A673 (cell line): ENCODE data around the gene MEG3. TPM values are rescaled to one million over a fixed set of nuclear protein-coding genes. Genes with fewer than 3 reads are reported as not detected.

Experiments used
- BruUV-seq: library from RNA; stranded (reverse); fragments of 400-500 nt; replicated peaks from 2 replicates; lab custom pipeline; 2021; lab: Mats Ljungman, UMichigan
- CTCF ChIA-PET: fragments of 300-600 bp; sonication (Branson Sonifier 250); formaldehyde crosslinking; loops from one replicate; lab custom pipeline; 2022; ENCODE audit warnings: antibody characterized with exemption; lab: Charles Lee
- POLR2A ChIA-PET: fragments of 300-600 bp; sonication (Branson Sonifier 250); formaldehyde crosslinking; loops from one replicate; lab custom pipeline; 2022; ENCODE audit warnings: antibody characterized with exemption; ENCODE audit not compliant: low non-redundant PET; lab: Charles Lee
- DNase-seq: peaks from one replicate; pipeline ENCODE4 v3.0.0-alpha.2; 2015; ENCODE audit warnings: low spot score
- H3K27ac ChIP-seq: fragments of 200-600 bp; sonication (generic); 2 replicates; pipeline ENCODE4 v1.5.1; 2016; ENCODE audit warnings: mixed run types, low read depth, mild to moderate bottlenecking, mixed read lengths, antibody characterized with exemption, low read length; ENCODE audit not compliant: poor library complexity, severe bottlenecking
- H3K27me3 ChIP-seq: fragments of 200-600 bp; sonication (generic); replicated peaks from 2 replicates; pipeline ENCODE4 v1.6.1; 2017; ENCODE audit warnings: mixed run types, low read depth, mild to moderate bottlenecking, mixed read lengths, antibody characterized with exemption, low read length; ENCODE audit not compliant: insufficient read depth, poor library complexity
- H3K36me3 ChIP-seq: fragments of 200-600 bp; sonication (generic); 2 replicates; pipeline ENCODE4 v1.6.1; 2016; ENCODE audit warnings: mixed run types, mild to moderate bottlenecking, mixed read lengths, antibody characterized with exemption, low read length; ENCODE audit not compliant: insufficient read depth, poor library complexity, severe bottlenecking
- H3K4me1 ChIP-seq: fragments of 200-600 bp; sonication (generic); 2 replicates; pipeline ENCODE4 v1.6.1; 2017; ENCODE audit warnings: mixed run types, mild to moderate bottlenecking, mixed read lengths, antibody characterized with exemption, low read length; ENCODE audit not compliant: insufficient read depth, poor library complexity, severe bottlenecking
- H3K4me3 ChIP-seq: fragments of 200-600 bp; sonication (generic); 2 replicates; pipeline ENCODE4 v1.5.1; 2016; ENCODE audit warnings: low read depth, mixed run types, mild to moderate bottlenecking, mixed read lengths, low read length; ENCODE audit not compliant: poor library complexity, severe bottlenecking
- H3K9me3 ChIP-seq: fragments of 200-600 bp; sonication (generic); 2 replicates; pipeline ENCODE4 v1.6.1; 2016; ENCODE audit warnings: mixed run types, low read depth, mild to moderate bottlenecking, mixed read lengths, antibody characterized with exemption, low read length; ENCODE audit not compliant: poor library complexity, severe bottlenecking
- CTCF ChIP-seq: fragments of 300-800, 200-600 bp; sonication (generic); conservative IDR thresholded peaks from 2 replicates; pipeline ENCODE4 v1.5.1; 2017; ENCODE audit warnings: low read depth, mild to moderate bottlenecking, antibody characterized with exemption, low read length, moderate library complexity, mixed read lengths
- EZH2 ChIP-seq: fragments of 200-600 bp; sonication (generic); IDR thresholded peaks from 2 replicates; pipeline ENCODE4 v1.6.1; 2017; ENCODE audit warnings: borderline replicate concordance, low read depth, mild to moderate bottlenecking, mixed read lengths, antibody characterized with exemption, low read length; ENCODE audit not compliant: poor library complexity, severe bottlenecking
- intact Hi-C: fragments of 100-400 bp; cut with micrococcal nuclease; formaldehyde crosslinking; loops from one replicate; pipeline ENCODE4 v1.10.0; 2022; ENCODE audit not compliant: unreplicated experiment
- total RNA-seq: library from RNA; stranded (reverse); gene quantifications from 2 replicates; pipeline ENCODE4 v1.2.3, GENCODE V29; 2021

The MEG3 gene
- total RNA-seq, 1 experiment from 2014 or later = 58.7 TPM

GRCh38 chr14:100819453-100819828 is 6.5 kb upstream of the MEG3 start:
- no peak for TF ChIP-seq EZH2
- TF ChIP-seq CTCF = no peak
- POLR2A ChIA-PET = no interaction called here
- CTCF ChIA-PET = no interaction called here

GRCh38 chr14:100819829-100820475 is 6.0 kb upstream of the MEG3 start:
- Histone ChIP-seq H3K4me3 (no peak overlapping the region), H3K9me3 (no peaks in the 10 kb centered on the region), H3K4me1 (no peaks in the 10 kb centered on the region), H3K27me3 (no peaks in the 10 kb centered on the region), H3K36me3 (no peaks in the 10 kb centered on the region), H3K27ac (no peak overlapping the region)
- no peak for DNase-seq
- ChIA-PET POLR2A (no interaction called here), CTCF (no interaction called here)
- TF ChIP-seq CTCF (no peak), EZH2 (no peak)
- intact Hi-C loops = no loop called here
- BruUV-seq = no TSS peak

More at GRCh38 chr14:100819453-100819828, 6.5 kb upstream of the MEG3 start:
- no peaks in the 10 kb centered on the region for H3K27me3 ChIP-seq
- H3K4me3 ChIP-seq = no peak overlapping the region
- intact Hi-C loops = no loop called here
- no peaks in the 10 kb centered on the region for H3K9me3 ChIP-seq
- no peaks in the 10 kb centered on the region for H3K4me1 ChIP-seq
- H3K36me3 ChIP-seq = no peaks in the 10 kb centered on the region
- BruUV-seq = no TSS peak
- H3K27ac ChIP-seq = no peak overlapping the region
- DNase-seq = no peak

- Histone ChIP-seq H3K4me1 (no peaks in the 10 kb centered on the region), H3K36me3 (no peaks in the 10 kb centered on the region), H3K4me3 (no peak overlapping the region), H3K27ac (no peak overlapping the region), H3K27me3 (no peaks in the 10 kb centered on the region), H3K9me3 (no peaks in the 10 kb centered on the region)
- no TSS peak for BruUV-seq
- TF ChIP-seq EZH2 (no peak), CTCF (no peak)
- intact Hi-C loops = no loop called here
- CTCF ChIA-PET = no interaction called here
- POLR2A ChIA-PET = no interaction called here
- DNase-seq = no peak
Observed at GRCh38 chr14:100820957-100821356, 5.0 kb upstream of the MEG3 start.
